Calu3 (cell line): ENCODE results near the gene NARS2. TPM values are rescaled to one million over a fixed set of nuclear protein-coding genes. Genes with fewer than 3 reads are reported as not detected.

Experiments used
- BruUV-seq: library from RNA; stranded (reverse); fragments of 400-500 nt; replicated peaks from 2 replicates; lab custom pipeline; 2021; lab: Mats Ljungman, UMichigan
- CTCF ChIA-PET: fragments of 300-600 bp; sonication (Branson Sonifier 250); formaldehyde crosslinking; loops from one replicate; lab custom pipeline; 2022; ENCODE audit warnings: antibody characterized with exemption; lab: Charles Lee
- DNase-seq: peaks from one replicate; pipeline ENCODE4 v3.0.0; 2022
- H3K27ac Mint-ChIP-seq: one replicate; pipeline ENCODE4 v1.8.0; 2022; ENCODE audit warnings: mixed read lengths; ENCODE audit not compliant: unreplicated experiment
- H3K27me3 Mint-ChIP-seq: one replicate; pipeline ENCODE4 v1.8.0; 2022; ENCODE audit warnings: mixed read lengths; ENCODE audit not compliant: unreplicated experiment
- H3K36me3 Mint-ChIP-seq: one replicate; pipeline ENCODE4 v1.8.0; 2022; ENCODE audit warnings: mild to moderate bottlenecking, moderate library complexity, mixed read lengths; ENCODE audit not compliant: insufficient read depth, unreplicated experiment
- H3K4me1 Mint-ChIP-seq: one replicate; pipeline ENCODE4 v1.8.0; 2022; ENCODE audit warnings: mild to moderate bottlenecking, low read depth, mixed read lengths; ENCODE audit not compliant: unreplicated experiment
- H3K4me3 Mint-ChIP-seq: one replicate; pipeline ENCODE4 v1.8.0; 2022; ENCODE audit warnings: mild to moderate bottlenecking, low read depth, moderate library complexity, mixed read lengths; ENCODE audit not compliant: unreplicated experiment
- H3K9me3 Mint-ChIP-seq: one replicate; pipeline ENCODE4 v1.8.0; 2022; ENCODE audit warnings: low read depth, mixed read lengths; ENCODE audit not compliant: unreplicated experiment
- intact Hi-C: fragments of 100-400 bp; cut with micrococcal nuclease; formaldehyde crosslinking; loops from one replicate; pipeline ENCODE4 v1.10.0; 2022; ENCODE audit not compliant: unreplicated experiment
- total RNA-seq: library from RNA; stranded (reverse); gene quantifications from 2 replicates; pipeline ENCODE4 v1.2.3, GENCODE V29; 2022
- TF ChIP-seq, protein P1 (sequence below): fragments of 200-600 bp; IDR thresholded peaks from one replicate; pipeline ENCODE4 v1.8.0; 2022; ENCODE audit warnings: antibody characterized with exemption; ENCODE audit not compliant: unreplicated experiment

Gene NARS2
- total RNA-seq, 1 experiment from 2014 or later, result 17.8 TPM

GRCh38 chr11:78575478-78575877 lies 814 bp upstream of the NARS2 start:
- CTCF ChIA-PET, result no interaction called here
- peaks cover 14% of the 10 kb centered on the region for H3K4me1 Mint-ChIP-seq

GRCh38 chr11:78573681-78574080 lies 983 bp downstream of the NARS2 start:
- Mint-ChIP-seq H3K9me3 (no peaks in the 10 kb centered on the region), H3K27ac (peak overlapping the region; percentile 94), H3K4me1 (peaks cover 15% of the 10 kb centered on the region), H3K4me3 (peak overlapping the region; percentile 98), H3K36me3 (peaks cover 27% of the 10 kb centered on the region), H3K27me3 (no peaks in the 10 kb centered on the region)
- CTCF ChIA-PET, result no interaction called here
- BruUV-seq, result no TSS peak
- TF ChIP-seq, protein P1, sequence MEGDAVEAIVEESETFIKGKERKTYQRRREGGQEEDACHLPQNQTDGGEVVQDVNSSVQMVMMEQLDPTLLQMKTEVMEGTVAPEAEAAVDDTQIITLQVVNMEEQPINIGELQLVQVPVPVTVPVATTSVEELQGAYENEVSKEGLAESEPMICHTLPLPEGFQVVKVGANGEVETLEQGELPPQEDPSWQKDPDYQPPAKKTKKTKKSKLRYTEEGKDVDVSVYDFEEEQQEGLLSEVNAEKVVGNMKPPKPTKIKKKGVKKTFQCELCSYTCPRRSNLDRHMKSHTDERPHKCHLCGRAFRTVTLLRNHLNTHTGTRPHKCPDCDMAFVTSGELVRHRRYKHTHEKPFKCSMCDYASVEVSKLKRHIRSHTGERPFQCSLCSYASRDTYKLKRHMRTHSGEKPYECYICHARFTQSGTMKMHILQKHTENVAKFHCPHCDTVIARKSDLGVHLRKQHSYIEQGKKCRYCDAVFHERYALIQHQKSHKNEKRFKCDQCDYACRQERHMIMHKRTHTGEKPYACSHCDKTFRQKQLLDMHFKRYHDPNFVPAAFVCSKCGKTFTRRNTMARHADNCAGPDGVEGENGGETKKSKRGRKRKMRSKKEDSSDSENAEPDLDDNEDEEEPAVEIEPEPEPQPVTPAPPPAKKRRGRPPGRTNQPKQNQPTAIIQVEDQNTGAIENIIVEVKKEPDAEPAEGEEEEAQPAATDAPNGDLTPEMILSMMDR, result no peak
- intact Hi-C loops, result no loop called here
- no peak for DNase-seq

More at GRCh38 chr11:78575478-78575877, 814 bp upstream of the NARS2 start:
- Mint-ChIP-seq H3K27ac (no peak overlapping the region), H3K27me3 (no peaks in the 10 kb centered on the region), H3K4me3 (peak overlapping the region; percentile 98), H3K36me3 (peaks cover 22% of the 10 kb centered on the region), H3K9me3 (no peaks in the 10 kb centered on the region)
- TF ChIP-seq, protein P1, result no peak
- DNase-seq, result no peak
- BruUV-seq, result no TSS peak
- intact Hi-C loops, result no loop called here

DNA sequence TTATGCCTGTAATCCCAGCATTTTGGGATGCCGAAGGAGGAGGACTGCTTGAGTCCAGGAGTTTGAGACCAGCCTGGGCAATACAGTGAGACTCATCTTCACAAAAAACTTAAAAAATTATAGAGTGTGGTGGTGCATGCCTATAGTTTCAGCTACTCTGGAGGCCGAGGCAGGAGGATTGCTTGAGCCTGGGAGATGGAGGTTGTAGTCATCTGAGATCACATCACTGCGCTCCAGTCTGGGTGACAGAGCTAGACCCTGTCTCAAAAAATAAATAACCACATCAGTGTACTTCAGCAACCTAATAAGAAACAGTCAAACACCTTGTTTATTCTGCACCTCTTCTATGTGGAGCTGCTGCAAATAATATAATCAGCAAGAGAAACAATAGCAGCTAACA lies 1.4 kb downstream of the NARS2 start:
- peak overlapping the region; percentile 98 for H3K4me3 Mint-ChIP-seq
- no TSS peak for BruUV-seq
- CTCF ChIA-PET, result no interaction called here

DNA sequence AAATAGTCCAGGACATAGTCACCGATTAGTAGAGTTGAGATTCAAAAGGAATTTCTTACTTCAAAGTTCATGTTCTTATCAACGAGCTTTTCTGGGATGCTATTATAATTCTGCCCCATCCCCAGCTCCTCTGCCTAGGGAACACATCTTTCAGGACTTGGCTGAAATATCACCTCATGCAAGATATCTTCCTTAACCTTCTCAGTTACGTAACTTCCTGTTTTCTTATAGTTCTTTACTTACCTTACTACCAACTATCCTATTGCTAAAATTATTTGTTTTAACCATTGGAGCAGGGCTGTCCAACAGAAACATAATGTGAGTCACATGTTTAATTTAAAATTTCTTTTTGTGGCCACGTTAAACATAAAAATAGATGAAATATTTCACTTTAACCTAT lies 2.3 kb downstream of the NARS2 start:
- intact Hi-C loops, result no loop called here
- no peak for DNase-seq
- TF ChIP-seq, protein P1, result no peak
- no peak overlapping the region for H3K27ac Mint-ChIP-seq
- no TSS peak for BruUV-seq
- peaks cover 15% of the 10 kb centered on the region for H3K4me1 Mint-ChIP-seq
- peaks cover 27% of the 10 kb centered on the region for H3K36me3 Mint-ChIP-seq
- CTCF ChIA-PET, result no interaction called here
- no peaks in the 10 kb centered on the region for H3K9me3 Mint-ChIP-seq
- no peak overlapping the region for H3K4me3 Mint-ChIP-seq
- no peaks in the 10 kb centered on the region for H3K27me3 Mint-ChIP-seq

More for the DNA sequence above, 1.4 kb downstream of the NARS2 start:
- no peaks in the 10 kb centered on the region for H3K9me3 Mint-ChIP-seq
- peaks cover 27% of the 10 kb centered on the region for H3K36me3 Mint-ChIP-seq
- H3K4me1 Mint-ChIP-seq, result peaks cover 15% of the 10 kb centered on the region
- H3K27me3 Mint-ChIP-seq, result no peaks in the 10 kb centered on the region
- intact Hi-C loops, result no loop called here
- no peak for DNase-seq
- peak overlapping the region; percentile 94 for H3K27ac Mint-ChIP-seq
- TF ChIP-seq, protein P1, result no peak
